ENCODE results near the gene ANKRD11. TPM values are rescaled to one million over a fixed set of nuclear protein-coding genes. Genes with fewer than 3 reads are reported as not detected.
"Not testable (repeated sequence)": the region's sequence is repeated elsewhere in the genome, so short reads cannot be mapped to it uniquely, and the experiment has no call there.

The ANKRD11 gene
- total RNA-seq, 2 donors from 2014 or later = 118 to 159 TPM

DNA sequence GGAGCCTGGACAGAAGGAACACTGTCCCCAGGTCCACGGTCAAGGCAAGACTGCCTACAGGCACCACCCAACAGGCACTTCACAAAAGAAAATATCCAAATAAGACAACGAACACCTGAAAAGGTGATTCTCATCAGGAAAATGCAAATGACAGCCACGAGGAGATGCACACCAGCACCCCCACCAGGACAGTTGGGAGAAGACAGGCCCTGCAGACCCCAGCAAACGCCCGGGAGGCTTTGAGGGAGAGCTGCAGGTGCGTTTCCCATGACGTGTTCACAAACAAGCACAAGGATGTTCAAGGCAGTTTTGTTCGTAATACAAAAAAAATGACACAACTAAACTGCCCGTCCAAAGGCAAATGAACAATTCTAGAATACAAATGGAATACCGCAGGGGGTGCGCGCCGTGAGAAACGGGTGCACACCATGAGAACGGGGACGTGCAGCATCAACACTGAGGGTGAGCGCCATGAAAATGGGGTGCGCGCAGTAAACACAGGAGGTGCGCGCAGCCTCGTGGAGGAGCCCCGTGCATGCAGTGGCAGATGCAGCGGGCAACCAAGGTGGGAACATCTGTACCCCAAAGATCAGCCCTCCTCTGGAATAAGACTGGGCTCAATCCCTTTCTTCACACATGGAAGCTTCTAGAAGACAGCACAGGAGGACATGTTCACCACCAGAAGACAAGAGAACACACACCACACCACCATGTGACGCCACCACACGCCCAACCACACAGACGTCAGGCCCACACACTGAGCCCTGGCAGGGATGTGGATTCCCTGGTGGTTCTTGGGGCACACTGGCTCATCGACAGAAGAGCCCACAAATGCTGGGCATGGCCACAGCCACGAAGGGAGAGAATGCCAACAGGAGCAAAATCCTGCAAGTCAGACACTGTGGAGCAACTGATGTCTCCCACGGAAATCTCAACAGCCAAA lies 181.7 kb downstream of the ANKRD11 start:
- Histone ChIP-seq H3K9me3 (ENCODE audit: control insufficient read depth, low read length) (no peaks in the 10 kb centered on the region), H3K27me3 (ENCODE audit: control insufficient read depth, insufficient read depth, low read length, poor library complexity, severe bottlenecking) (no peaks in the 10 kb centered on the region), H3K27ac (ENCODE audit: low read depth, low read length) (no peak overlapping the region), H3K9ac (ENCODE audit: extremely low read depth, low read length, poor library complexity, severe bottlenecking) (no peak overlapping the region), H3K4me1 (ENCODE audit: control insufficient read depth, insufficient read depth, low read length) (no peaks in the 10 kb centered on the region), H3K36me3 (ENCODE audit: control insufficient read depth, insufficient read depth, low read length) (peaks cover 47% of the 10 kb centered on the region), H3K4me3 (ENCODE audit: low read length) (no peak overlapping the region)
- 87 to 89% methylated on average over 23 to 30 of the region's 30 CpGs for WGBS, 2 experiments (ENCODE audit: insufficient coverage in 1 of 2, insufficient read length in 1 of 2)
- Mint-ChIP-seq H3K4me1 (peaks cover 5% of the 10 kb centered on the region), H3K27ac (peak overlapping the region; percentile 75), H3K27me3 (ENCODE audit: insufficient read depth) (no peaks in the 10 kb centered on the region), H3K36me3 (ENCODE audit: low read depth) (peaks cover 48% of the 10 kb centered on the region), H3K4me3 (no peak overlapping the region), H3K9me3 (no peaks in the 10 kb centered on the region)
- TF ChIP-seq, protein P1, sequence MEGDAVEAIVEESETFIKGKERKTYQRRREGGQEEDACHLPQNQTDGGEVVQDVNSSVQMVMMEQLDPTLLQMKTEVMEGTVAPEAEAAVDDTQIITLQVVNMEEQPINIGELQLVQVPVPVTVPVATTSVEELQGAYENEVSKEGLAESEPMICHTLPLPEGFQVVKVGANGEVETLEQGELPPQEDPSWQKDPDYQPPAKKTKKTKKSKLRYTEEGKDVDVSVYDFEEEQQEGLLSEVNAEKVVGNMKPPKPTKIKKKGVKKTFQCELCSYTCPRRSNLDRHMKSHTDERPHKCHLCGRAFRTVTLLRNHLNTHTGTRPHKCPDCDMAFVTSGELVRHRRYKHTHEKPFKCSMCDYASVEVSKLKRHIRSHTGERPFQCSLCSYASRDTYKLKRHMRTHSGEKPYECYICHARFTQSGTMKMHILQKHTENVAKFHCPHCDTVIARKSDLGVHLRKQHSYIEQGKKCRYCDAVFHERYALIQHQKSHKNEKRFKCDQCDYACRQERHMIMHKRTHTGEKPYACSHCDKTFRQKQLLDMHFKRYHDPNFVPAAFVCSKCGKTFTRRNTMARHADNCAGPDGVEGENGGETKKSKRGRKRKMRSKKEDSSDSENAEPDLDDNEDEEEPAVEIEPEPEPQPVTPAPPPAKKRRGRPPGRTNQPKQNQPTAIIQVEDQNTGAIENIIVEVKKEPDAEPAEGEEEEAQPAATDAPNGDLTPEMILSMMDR (conservative IDR thresholded peaks at IDR 0.05) = peak; percentile 84
- DNase-seq = peak; percentile 92

DNA sequence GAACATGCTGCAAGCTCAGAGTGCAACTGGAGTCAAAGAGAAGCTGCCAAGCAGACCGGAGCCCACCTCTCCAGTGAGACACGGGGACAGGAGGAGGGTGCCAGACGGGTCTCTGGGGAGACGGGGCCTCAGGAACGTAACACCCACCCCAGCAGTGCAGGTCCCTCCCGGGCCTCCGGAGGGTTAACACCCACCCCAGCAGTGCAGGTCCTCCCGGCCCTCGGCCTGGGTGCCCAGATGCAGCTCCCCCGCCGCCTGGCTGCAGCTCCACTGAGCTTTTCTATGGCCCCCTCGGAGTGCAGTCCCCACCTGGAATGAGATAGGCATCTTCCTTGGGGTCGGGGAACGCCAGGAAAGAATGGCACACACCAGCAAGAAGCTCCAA lies 182.9 kb downstream of the ANKRD11 start:
- Histone ChIP-seq H3K36me3 (ENCODE audit: control insufficient read depth, insufficient read depth, low read length) (peaks cover 53% of the 10 kb centered on the region), H3K27me3 (ENCODE audit: control insufficient read depth, insufficient read depth, low read length, poor library complexity, severe bottlenecking) (no peaks in the 10 kb centered on the region), H3K4me1 (ENCODE audit: control insufficient read depth, insufficient read depth, low read length) (no peaks in the 10 kb centered on the region), H3K9ac (ENCODE audit: extremely low read depth, low read length, poor library complexity, severe bottlenecking) (no peak overlapping the region), H3K4me3 (ENCODE audit: low read length) (no peak overlapping the region), H3K27ac (ENCODE audit: low read depth, low read length) (no peak overlapping the region), H3K9me3 (ENCODE audit: control insufficient read depth, low read length) (no peaks in the 10 kb centered on the region)
- Mint-ChIP-seq H3K27me3 (ENCODE audit: insufficient read depth) (no peaks in the 10 kb centered on the region), H3K4me1 (peaks cover 5% of the 10 kb centered on the region), H3K4me3 (no peak overlapping the region), H3K9me3 (no peaks in the 10 kb centered on the region), H3K27ac (peak overlapping the region; percentile 39), H3K36me3 (ENCODE audit: low read depth) (peaks cover 50% of the 10 kb centered on the region)
- TF ChIP-seq, protein P1 (conservative IDR thresholded peaks at IDR 0.05) = no peak
- 92 to 100% methylated on average over 9 to 14 of the region's 14 CpGs for WGBS, 2 experiments (ENCODE audit: insufficient coverage in 1 of 2, insufficient read length in 1 of 2)
- DNase-seq = no peak

- H3K9me3 ChIP-seq (ENCODE audit: control insufficient read depth, low read length); H3K4me3 ChIP-seq (ENCODE audit: low read length); H3K27me3 Mint-ChIP-seq (ENCODE audit: insufficient read depth); H3K9ac ChIP-seq (ENCODE audit: extremely low read depth, low read length, poor library complexity, severe bottlenecking); H3K27ac ChIP-seq (ENCODE audit: low read depth, low read length); H3K4me1 ChIP-seq (ENCODE audit: control insufficient read depth, insufficient read depth, low read length); H3K4me3 Mint-ChIP-seq; H3K9me3 Mint-ChIP-seq; DNase-seq; H3K27me3 ChIP-seq (ENCODE audit: control insufficient read depth, insufficient read depth, low read length, poor library complexity, severe bottlenecking); H3K4me1 Mint-ChIP-seq: not testable (repeated sequence)
- H3K36me3 ChIP-seq (ENCODE audit: control insufficient read depth, insufficient read depth, low read length) = peaks cover 54% of the 10 kb centered on the region
- 96 to 99% methylated on average over 23 to 35 of the region's 69 CpGs for WGBS, 2 experiments (ENCODE audit: insufficient coverage in 1 of 2, insufficient read length in 1 of 2)
- Mint-ChIP-seq H3K27ac (peak overlapping the region; percentile 39), H3K36me3 (ENCODE audit: low read depth) (peaks cover 46% of the 10 kb centered on the region)
Observed at GRCh38 chr16:89306457-89307420, 183.6 kb downstream of the ANKRD11 start.

Data from endodermal cell (in vitro differentiated cells).